Activated CD4-positive, alpha-beta memory T cell treated with anti-CD3 and anti-CD28 coated beads for 36 hours (primary cell): ENCODE data around the gene LIN28B. TPM values are rescaled to one million over a fixed set of nuclear protein-coding genes. Genes with fewer than 3 reads are reported as not detected.

Experiments used
- CTCF ChIA-PET: fragments of 350-600 bp; sonication (Branson Sonifier 250); formaldehyde crosslinking; loops from one replicate; lab custom pipeline; 2021; ENCODE audit warnings: antibody characterized with exemption, inconsistent platforms; lab: Charles Lee
- POLR2A ChIA-PET: fragments of 350-600 bp; sonication (Branson Sonifier 250); formaldehyde crosslinking; loops from one replicate; lab custom pipeline; 2021; ENCODE audit warnings: antibody characterized with exemption; lab: Charles Lee
- DNase-seq: peaks from one replicate; pipeline ENCODE4 v3.0.0-alpha.2; 2020
- H3K27ac Mint-ChIP-seq: one replicate; pipeline ENCODE4 v1.8.0; 2021; ENCODE audit warnings: mixed read lengths
- H3K27me3 Mint-ChIP-seq: one replicate; pipeline ENCODE4 v1.8.0; 2021; ENCODE audit warnings: mixed read lengths
- H3K36me3 Mint-ChIP-seq: one replicate; pipeline ENCODE4 v1.8.0; 2021; ENCODE audit warnings: mixed read lengths
- H3K4me1 Mint-ChIP-seq: one replicate; pipeline ENCODE4 v1.8.0; 2021; ENCODE audit warnings: low read depth, mixed read lengths
- H3K4me3 Mint-ChIP-seq: one replicate; pipeline ENCODE4 v1.8.0; 2021; ENCODE audit warnings: mild to moderate bottlenecking, mixed read lengths
- H3K9me3 Mint-ChIP-seq: one replicate; pipeline ENCODE4 v1.8.0; 2021; ENCODE audit warnings: mixed read lengths
- intact Hi-C: fragments of 100-400 bp; cut with micrococcal nuclease; formaldehyde crosslinking; loops from one replicate; pipeline ENCODE4 v1.15.1; 2023
- total RNA-seq, 2 experiments: library from RNA; stranded (reverse); gene quantifications; one replicate each; pipeline ENCODE4 v1.2.3, GENCODE V29; 2021

The LIN28B gene
- not detected for total RNA-seq

- intact Hi-C loops: loop anchor here (2.0 kb wide), 1 partner anchor 14 kb away; no protein-coding TSS in a partner anchor
- Mint-ChIP-seq H3K9me3 (peaks cover 7% of the 10 kb centered on the region), H3K4me1 (peaks cover 14% of the 10 kb centered on the region), H3K36me3 (peaks cover 7% of the 10 kb centered on the region), H3K27ac (no peak within 1 kb of the TSS), H3K4me3 (peak within 1 kb of the TSS; percentile 38), H3K27me3 (peaks cover 58% of the 10 kb centered on the region)
- DNase-seq: no peak
- POLR2A ChIA-PET: no interaction called here
- CTCF ChIA-PET: no interaction called here
These were observed at the start of gene LIN28B for GRCh38 chr6:104956731-104957294. TSS of gene LIN28B (plus strand) at chr6:104957107. CDS start at chr6:104957251, 144 bp downstream.

GRCh38 chr6:104908031-104908887 lies 48.6 kb upstream of the LIN28B start:
- H3K27me3 Mint-ChIP-seq: peaks cover 25% of the 10 kb centered on the region
- intact Hi-C loops: no loop called here
- no peaks in the 10 kb centered on the region for H3K36me3 Mint-ChIP-seq
- H3K9me3 Mint-ChIP-seq: peaks cover 1% of the 10 kb centered on the region
- no peak for DNase-seq
- H3K4me3 Mint-ChIP-seq: no peak overlapping the region
- CTCF ChIA-PET: no interaction called here
- POLR2A ChIA-PET: no interaction called here
- H3K4me1 Mint-ChIP-seq: no peaks in the 10 kb centered on the region
- H3K27ac Mint-ChIP-seq: no peak overlapping the region

GRCh38 chr6:104908888-104909525 lies 47.9 kb upstream of the LIN28B start:
- no peaks in the 10 kb centered on the region for H3K36me3 Mint-ChIP-seq
- CTCF ChIA-PET: no interaction called here

GRCh38 chr6:104921896-104922295 lies 35.0 kb upstream of the LIN28B start:
- Mint-ChIP-seq H3K36me3 (no peaks in the 10 kb centered on the region), H3K27ac (no peak overlapping the region), H3K27me3 (peaks cover 7% of the 10 kb centered on the region), H3K4me1 (no peaks in the 10 kb centered on the region), H3K9me3 (peaks cover 2% of the 10 kb centered on the region), H3K4me3 (no peak overlapping the region)
- intact Hi-C loops: no loop called here
- POLR2A ChIA-PET: no interaction called here
- CTCF ChIA-PET: no interaction called here
- no peak for DNase-seq

More at GRCh38 chr6:104908888-104909525, 47.9 kb upstream of the LIN28B start:
- Mint-ChIP-seq H3K4me3 (no peak overlapping the region), H3K9me3 (peaks cover 1% of the 10 kb centered on the region), H3K27ac (no peak overlapping the region), H3K27me3 (peaks cover 23% of the 10 kb centered on the region), H3K4me1 (no peaks in the 10 kb centered on the region)
- POLR2A ChIA-PET: no interaction called here
- intact Hi-C loops: no loop called here
- DNase-seq: no peak

GRCh38 chr6:104928141-104928540 lies 28.8 kb upstream of the LIN28B start:
- DNase-seq: no peak
- POLR2A ChIA-PET: no interaction called here
- no peaks in the 10 kb centered on the region for H3K4me1 Mint-ChIP-seq
- CTCF ChIA-PET: no interaction called here
- no peak overlapping the region for H3K4me3 Mint-ChIP-seq
- intact Hi-C loops: no loop called here
- H3K27me3 Mint-ChIP-seq: no peaks in the 10 kb centered on the region
- no peaks in the 10 kb centered on the region for H3K9me3 Mint-ChIP-seq
- no peaks in the 10 kb centered on the region for H3K36me3 Mint-ChIP-seq
- H3K27ac Mint-ChIP-seq: no peak overlapping the region

- Mint-ChIP-seq H3K4me3 (no peak overlapping the region), H3K9me3 (no peaks in the 10 kb centered on the region), H3K27ac (no peak overlapping the region), H3K27me3 (peaks cover 3% of the 10 kb centered on the region), H3K36me3 (no peaks in the 10 kb centered on the region), H3K4me1 (no peaks in the 10 kb centered on the region)
- no peak for DNase-seq
- intact Hi-C loops: no loop called here
- CTCF ChIA-PET: no interaction called here
- POLR2A ChIA-PET: interaction anchor here (0.6 kb wide), 1 partner anchor 9 kb away, joined by 4 read pairs; no protein-coding TSS in a partner anchor
These were observed 27.6 kb upstream of the LIN28B start for GRCh38 chr6:104929353-104929752.

- Mint-ChIP-seq H3K36me3 (no peaks in the 10 kb centered on the region), H3K27me3 (peaks cover 4% of the 10 kb centered on the region), H3K4me3 (no peak overlapping the region), H3K9me3 (no peaks in the 10 kb centered on the region), H3K27ac (no peak overlapping the region), H3K4me1 (no peaks in the 10 kb centered on the region)
- no peak for DNase-seq
- CTCF ChIA-PET: no interaction called here
- intact Hi-C loops: no loop called here
- POLR2A ChIA-PET: no interaction called here
These were observed 26.0 kb upstream of the LIN28B start for GRCh38 chr6:104930939-104931338.

GRCh38 chr6:104936766-104937535 lies 20.0 kb upstream of the LIN28B start:
- intact Hi-C loops: no loop called here
- H3K9me3 Mint-ChIP-seq: no peaks in the 10 kb centered on the region
- H3K36me3 Mint-ChIP-seq: peaks cover 2% of the 10 kb centered on the region
- peaks cover 5% of the 10 kb centered on the region for H3K4me1 Mint-ChIP-seq
- CTCF ChIA-PET: no interaction called here
- peaks cover 32% of the 10 kb centered on the region for H3K27me3 Mint-ChIP-seq
- DNase-seq: no peak
- POLR2A ChIA-PET: no interaction called here
- H3K4me3 Mint-ChIP-seq: no peak overlapping the region
- H3K27ac Mint-ChIP-seq: no peak overlapping the region

- no peak overlapping the region for H3K4me3 Mint-ChIP-seq
- peaks cover 2% of the 10 kb centered on the region for H3K36me3 Mint-ChIP-seq
- ChIA-PET POLR2A (no interaction called here), CTCF (interaction anchor here (0.6 to 1.6 kb wide), 3 partner anchors 16 to 151 kb away, joined by 3 to 6 read pairs (median 3); no protein-coding TSS in a partner anchor)
- no peaks in the 10 kb centered on the region for H3K9me3 Mint-ChIP-seq
- intact Hi-C loops: loop anchor here (10.0 kb wide), 1 partner anchor 146 kb away; no protein-coding TSS in a partner anchor
- H3K4me1 Mint-ChIP-seq: peaks cover 5% of the 10 kb centered on the region
- no peak for DNase-seq
- H3K27me3 Mint-ChIP-seq: peaks cover 42% of the 10 kb centered on the region
- H3K27ac Mint-ChIP-seq: no peak overlapping the region
These were observed 16.5 kb upstream of the LIN28B start for GRCh38 chr6:104940238-104940892.

- no peak overlapping the region for H3K27ac Mint-ChIP-seq
- H3K9me3 Mint-ChIP-seq: no peaks in the 10 kb centered on the region
- CTCF ChIA-PET: interaction anchor here (1.0 to 1.6 kb wide), 2 partner anchors 137 to 152 kb away, joined by 3 to 6 read pairs; no protein-coding TSS in a partner anchor
- H3K4me1 Mint-ChIP-seq: peaks cover 5% of the 10 kb centered on the region
- POLR2A ChIA-PET: no interaction called here
- intact Hi-C loops: loop anchor here (1.0 to 10.0 kb wide), 2 partner anchors 137 to 146 kb away; no protein-coding TSS in a partner anchor
- peak; percentile 46 for DNase-seq
- H3K4me3 Mint-ChIP-seq: peak overlapping the region; percentile 45
- H3K36me3 Mint-ChIP-seq: peaks cover 2% of the 10 kb centered on the region
- H3K27me3 Mint-ChIP-seq: peaks cover 41% of the 10 kb centered on the region
These were observed 15.8 kb upstream of the LIN28B start for GRCh38 chr6:104940893-104941728.
